Mesenteric fat pad (tissue), 1 donor: Measurements from ENCODE around the gene AVPI1. TPM values are rescaled to one million over a fixed set of nuclear protein-coding genes. Genes with fewer than 3 reads are reported as not detected.
"Not testable (repeated sequence)": the region's sequence is repeated elsewhere in the genome, so short reads cannot be mapped to it uniquely, and the experiment has no call there.

Experiments used
- DNase-seq: peaks from one replicate; pipeline ENCODE4 v3.0.0-alpha.2; 2020; ENCODE audit warnings: low spot score
- total RNA-seq: library from RNA; stranded (reverse); fragmentation: NEBNext Ultra II Directional; extraction: Animal tissue kit (Norgen Biotek cat#: 25700); gene quantifications from one replicate; pipeline ENCODE4 v1.2.1, GENCODE V29; 2021
- donor health status: DM: yes; HTN: yes; CAD: no.

The AVPI1 gene
- total RNA-seq, 1 donor from 2014 or later, result 30.5 TPM

DNA sequence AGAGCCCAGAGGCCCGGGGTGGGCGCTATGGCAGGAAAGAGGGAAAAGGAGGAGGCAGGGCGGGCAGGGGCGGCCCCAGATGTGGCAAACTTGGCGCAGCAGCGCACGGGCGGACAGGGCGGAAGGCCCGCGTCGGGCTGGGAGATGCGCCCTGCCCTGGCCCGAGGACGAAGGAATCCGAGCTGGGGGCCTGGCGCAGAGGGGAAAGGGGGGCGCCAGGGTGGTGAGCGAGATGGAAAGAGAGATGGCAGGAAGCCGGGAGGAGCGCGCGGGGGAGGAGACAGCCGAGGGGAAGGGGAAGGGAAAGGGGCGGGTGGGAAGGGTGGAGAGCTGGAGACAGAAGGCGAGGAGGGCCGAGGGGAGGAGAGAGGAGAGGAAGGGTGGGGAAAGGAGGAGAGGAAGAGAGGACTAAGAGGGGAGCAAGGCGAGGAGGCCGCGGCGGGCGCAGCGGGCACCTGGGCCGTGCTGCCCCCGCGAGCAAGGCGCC is 26.3 kb upstream of the AVPI1 start, which contains the start of gene MARVELD1:
TSS of gene MARVELD1 (plus strand) at position 392 of the 487 bp plus-strand sequence. CDS start 147 bp downstream, outside the sequence.
- no peak for DNase-seq

DNA sequence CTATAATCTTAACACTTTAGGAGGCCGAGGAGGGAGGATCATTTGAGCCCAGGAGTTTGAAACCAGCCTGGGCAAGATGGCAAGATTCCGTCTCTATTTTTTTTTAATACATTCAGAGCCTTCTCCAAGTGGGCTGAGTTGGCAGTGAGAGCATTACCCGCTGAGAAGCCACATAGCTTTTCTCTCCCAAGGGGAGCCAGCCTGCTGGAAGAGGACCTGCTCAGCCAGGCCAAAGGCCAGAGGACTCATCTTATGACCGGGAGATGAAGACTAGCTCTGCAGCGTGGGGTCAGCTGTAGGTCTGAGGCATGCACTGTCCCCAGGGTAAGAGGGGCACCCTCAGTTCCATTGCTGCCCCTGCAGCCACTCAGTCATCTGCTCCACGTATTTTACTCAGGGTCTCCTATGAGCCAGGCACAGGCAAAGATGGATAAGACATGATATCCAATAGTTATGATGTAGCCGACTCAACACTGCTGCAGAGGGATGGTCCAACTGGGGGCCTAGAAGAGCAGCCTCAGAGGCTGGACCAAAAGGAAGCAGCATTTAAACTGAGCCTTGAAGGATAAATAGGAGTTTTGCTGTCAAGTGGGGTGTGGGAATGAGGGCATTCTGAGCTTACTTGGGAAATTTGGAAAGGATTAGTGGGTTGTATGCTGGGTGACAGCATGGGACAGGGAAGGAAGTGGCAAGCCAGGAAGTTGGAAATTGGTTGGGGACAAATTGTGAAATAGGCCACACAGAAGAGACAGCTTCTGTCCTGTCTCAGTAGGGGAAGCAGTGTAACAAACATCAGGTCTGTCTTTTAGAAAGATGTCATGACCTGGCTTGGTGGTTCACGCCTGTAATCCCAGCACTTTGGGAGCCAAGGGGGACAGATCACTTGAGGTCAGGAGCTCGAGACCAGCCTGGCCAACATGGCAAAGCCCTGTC is 24.9 kb upstream of the AVPI1 start:
- no peak for DNase-seq

DNA sequence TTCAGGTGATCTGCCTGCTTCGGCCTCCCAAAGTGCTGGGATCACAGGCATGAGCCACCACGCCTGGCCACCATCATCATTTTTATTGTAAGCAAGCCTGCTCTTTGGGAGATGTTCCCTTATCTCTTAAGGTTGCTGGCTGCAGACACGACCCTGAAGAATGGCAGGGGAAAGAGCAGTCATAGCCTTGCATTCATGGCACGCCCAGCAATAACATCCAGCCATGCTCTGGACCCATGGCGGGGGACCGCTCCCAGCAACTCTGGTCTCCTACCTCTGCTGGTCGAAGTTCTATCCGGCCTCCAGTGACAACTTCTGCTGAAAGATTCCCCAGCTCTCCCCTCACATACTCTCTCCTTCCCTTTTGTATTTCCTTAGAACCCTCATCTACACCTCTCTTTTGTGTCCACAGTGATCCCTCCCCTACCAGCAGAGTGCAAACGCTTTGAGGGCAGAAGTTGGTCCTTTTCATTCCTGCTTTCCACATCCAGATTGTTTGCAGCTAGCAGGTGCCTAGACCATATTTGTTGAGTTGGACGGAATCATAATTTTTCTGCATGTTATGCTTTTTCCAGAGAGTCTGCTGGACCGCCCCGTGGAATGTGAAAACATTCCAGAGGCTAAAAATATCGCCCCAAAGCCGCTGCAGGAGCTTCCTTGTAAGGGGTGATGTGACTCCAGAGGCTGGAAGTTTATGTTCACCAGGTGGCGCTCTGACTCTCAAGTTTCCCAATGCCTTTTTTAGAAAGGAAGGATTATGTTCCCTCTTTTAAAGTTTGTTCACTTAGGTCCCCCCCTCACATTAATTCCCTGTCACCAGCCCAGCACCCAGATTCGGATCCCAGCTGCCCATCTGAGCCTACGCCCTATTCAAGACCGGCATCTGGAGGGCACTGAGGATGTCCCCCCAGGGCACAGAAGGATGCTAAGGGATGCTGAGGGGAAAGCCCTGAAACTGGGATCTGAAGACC is 22.2 kb upstream of the AVPI1 start:
- no peak for DNase-seq

DNA sequence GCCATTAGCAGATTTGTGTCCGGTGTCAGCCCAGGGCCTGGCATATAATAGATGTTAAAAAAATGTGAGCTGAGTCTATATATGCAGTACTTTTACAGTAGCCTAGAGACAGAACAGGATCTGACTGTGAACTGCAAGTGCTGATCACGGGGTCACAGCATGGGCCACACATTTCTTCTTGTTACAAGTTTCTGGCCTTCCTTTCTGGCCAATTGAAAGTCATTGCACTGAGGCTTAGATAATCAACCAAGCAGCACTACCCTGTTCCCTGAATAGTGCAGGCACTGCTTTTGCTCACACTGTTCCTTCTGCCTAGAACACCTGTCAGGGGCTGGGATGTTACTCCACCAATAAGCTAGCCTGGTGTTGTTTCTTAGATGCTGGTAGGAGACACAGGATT is 21.1 kb upstream of the AVPI1 start:
- no peak for DNase-seq

DNA sequence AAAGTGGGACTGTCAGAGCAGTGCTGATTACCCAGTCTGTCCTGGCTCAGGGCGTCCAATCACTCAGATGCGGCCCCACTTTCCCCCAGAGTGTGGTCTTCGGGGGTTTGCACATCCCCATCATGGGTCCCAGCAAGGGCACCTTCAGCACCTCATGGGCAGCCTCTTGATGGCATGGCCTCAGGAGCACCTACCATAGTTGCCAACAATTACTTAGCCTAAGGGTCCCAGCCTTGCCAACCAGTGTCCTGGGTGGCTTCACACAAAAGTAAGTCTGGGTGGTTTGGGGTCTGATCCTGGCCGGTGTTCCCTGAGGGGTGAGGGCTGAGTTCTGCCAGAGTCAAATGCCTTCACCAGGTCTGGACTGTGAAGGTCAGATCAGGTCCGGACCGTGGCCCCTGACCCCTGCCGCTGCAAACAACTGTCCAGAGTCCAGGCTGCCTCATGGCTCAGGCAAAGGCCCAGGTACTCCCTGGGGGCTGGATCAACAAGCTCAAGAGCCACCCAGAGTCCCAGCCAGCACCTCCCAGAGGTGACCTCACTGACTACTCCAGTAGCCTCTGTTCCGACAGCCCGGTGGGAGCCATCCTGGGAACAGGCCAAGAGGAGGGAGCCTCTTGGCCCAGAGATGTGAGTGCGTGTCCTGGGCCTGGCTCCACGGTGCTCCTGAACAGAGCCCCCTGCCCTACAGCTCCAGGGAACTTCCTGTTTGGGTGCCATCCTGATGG is 20.3 kb upstream of the AVPI1 start:
- DNase-seq, result no peak

DNA sequence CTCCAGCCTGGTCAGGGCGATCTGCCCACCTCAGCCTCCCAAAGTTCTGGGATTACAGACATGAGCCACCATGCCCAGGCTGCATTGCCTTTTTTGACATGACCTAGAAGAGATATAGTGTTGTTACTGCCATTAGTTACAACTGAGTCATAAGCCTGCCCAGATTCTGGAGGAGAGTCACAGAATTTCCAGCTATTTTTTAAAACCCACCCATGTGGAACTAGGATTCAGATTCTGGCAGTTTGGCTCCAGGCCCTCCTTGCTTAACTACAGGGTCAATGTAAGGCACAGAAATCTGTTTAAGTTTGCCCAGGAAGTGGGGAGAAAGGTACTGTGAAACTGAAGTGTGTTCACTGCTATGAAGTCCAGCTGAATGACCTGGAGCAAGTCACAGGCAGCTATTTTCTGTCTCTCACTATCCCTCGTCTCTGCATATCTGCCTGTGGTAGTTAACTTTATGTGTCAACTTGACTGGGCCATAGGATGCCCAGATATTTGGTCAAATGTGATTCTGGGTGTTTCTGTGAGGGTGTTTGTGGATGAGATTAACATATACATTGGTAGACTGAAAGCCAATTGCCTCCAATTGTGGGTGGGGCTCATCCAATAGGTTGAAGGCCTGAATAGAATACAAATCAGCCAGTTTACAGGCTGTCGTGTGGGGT is 18.1 kb upstream of the AVPI1 start:
- DNase-seq, result no peak

DNA sequence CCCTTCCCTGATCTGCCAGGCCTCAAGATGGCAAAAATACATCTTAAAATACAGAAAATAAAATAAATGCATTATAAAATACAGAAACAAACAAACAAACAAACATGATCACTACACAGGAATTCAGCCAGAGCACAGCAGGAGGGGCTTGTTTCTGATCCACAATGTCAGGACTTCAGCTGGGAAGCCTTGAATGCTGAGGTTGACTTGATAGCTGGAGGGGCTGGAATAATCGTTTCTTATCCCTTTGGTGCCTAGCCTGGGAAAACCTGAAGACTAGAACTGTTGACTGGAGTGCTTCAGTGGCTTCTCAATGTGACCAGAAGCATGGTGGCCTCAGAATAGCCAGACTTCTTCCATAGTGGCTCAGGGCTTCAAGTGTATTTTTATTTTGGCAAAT is 17.3 kb upstream of the AVPI1 start:
- no peak for DNase-seq

DNA sequence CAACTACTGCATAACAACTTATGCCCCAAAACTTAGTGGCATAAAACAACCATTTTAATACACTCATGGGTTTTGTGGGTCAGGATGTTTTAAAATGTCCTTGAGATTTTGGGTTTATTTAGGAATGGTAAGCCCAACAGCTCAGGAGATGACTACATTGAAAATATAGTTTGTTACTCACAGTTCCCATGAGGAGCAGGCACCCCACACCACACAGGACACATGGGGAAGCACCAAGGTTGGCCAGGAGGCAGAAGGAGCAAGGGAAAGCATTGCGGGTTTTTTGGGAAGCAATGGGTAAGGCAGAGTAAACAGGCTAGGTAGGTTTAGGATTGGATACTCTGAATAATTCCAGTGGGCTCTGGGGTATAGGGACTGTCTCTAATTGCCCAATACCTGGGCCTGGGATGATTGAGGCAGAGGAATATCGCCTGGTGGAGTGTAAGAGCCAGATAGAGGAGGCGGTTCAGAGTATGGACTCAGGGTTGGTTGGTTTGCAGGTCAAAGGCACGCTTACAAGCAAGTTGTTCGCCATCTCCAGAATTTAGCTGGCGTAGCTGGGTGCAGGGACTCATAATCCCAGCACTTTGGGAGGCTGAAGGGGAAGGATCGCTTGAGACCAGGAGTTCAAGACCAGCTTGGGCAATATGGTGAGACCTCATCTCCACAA is 16.5 kb upstream of the AVPI1 start:
- no peak for DNase-seq

DNA sequence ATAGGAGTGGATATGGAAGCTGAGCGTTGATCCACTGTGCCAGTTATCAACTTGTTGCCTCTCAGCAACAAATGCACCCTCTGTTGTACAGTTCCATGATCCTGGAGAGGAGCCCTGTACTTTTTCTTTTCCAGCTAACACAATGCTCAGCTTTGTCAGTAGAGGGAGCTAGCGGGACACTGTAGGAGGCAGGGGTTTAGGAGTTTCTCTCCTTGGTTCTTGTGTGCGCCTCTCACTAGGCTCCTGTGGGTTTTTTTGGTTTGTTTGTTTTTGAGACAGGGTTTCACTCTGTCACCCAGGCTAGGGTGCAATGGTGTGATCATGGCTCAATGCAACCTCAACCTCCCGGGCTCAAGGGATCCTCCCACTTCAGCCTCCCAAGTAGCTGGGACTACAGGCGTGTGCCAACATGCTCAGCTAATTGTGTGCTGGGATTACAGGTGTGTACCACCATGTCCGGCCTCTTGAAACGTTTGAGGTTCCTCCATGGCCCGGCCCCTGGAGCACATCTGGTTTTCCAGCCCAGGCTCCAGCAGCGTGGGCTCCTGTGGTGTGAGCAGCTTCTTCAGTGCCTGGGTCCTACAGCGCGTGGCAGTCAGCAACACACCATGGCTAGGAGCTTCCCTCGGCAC is 14.5 kb upstream of the AVPI1 start:
- DNase-seq, result no peak

DNA sequence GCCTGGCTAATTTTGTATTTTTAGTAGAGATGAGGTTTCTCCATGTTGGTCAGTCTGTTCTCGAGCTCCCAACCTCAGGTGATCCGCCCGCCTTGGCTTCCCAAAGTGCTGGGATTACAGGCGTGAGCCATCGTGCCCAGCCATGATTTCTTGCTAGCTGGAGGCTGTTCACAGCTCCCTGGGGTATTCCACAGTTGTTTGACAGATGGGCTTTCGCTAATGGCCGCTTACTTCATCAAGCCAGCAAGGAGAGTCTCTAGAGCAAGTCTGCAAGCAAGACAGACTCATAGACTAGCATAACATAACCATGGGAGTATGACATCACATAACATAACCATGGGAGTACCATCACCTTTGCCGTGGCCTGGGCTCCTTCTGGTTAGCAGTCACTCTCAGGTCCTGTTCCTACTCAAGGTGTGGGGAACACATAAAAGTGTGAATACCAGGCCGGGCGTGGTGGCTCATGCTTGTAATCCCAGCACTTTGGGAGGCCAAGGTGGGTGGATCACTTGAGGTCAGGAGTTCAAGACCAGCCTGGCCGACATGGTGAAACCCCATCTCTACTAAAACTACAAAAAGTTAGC is 11.1 kb upstream of the AVPI1 start:
- DNase-seq, result not testable (repeated sequence)

DNA sequence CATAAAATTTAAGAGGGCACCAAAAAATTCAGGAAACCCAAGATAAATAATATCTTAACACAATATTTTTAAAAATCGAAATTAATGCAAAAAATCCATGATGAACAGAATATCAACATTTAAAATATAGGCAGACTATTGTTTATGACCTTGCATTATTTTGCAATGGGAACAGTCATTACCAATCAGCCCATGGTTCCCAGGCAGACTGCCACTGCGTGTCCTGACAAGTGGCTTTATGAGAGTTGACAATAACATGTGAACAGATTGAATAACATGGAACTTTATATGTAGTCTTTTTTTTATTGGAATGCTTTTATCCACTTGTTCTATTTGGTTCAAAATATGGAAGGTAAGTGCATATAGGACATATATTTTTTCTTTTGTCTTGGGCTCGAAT is 3.1 kb upstream of the AVPI1 start:
- no peak for DNase-seq

DNA sequence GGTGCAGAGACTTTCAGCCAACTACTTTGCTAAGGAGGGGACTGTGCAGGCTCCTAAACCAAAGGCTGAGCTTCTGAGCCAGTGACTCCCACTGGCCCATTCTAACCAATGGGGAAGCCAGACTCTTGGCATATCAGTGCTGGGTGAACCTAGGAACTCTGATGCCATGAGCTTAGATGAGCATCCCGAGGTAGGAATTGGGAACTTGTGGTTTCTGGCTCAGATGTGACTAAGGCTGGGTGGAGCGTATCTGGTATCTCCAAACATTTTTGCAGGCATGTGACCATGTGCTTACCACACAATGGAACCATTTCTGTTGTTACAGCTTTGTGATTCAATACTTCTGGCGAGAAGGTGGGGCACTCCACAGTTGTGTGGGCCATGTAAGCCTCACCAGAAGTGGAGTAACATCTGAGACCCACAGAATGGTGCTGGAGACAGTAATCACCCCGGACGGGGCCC is 2.5 kb upstream of the AVPI1 start:
- DNase-seq, result no peak

DNA sequence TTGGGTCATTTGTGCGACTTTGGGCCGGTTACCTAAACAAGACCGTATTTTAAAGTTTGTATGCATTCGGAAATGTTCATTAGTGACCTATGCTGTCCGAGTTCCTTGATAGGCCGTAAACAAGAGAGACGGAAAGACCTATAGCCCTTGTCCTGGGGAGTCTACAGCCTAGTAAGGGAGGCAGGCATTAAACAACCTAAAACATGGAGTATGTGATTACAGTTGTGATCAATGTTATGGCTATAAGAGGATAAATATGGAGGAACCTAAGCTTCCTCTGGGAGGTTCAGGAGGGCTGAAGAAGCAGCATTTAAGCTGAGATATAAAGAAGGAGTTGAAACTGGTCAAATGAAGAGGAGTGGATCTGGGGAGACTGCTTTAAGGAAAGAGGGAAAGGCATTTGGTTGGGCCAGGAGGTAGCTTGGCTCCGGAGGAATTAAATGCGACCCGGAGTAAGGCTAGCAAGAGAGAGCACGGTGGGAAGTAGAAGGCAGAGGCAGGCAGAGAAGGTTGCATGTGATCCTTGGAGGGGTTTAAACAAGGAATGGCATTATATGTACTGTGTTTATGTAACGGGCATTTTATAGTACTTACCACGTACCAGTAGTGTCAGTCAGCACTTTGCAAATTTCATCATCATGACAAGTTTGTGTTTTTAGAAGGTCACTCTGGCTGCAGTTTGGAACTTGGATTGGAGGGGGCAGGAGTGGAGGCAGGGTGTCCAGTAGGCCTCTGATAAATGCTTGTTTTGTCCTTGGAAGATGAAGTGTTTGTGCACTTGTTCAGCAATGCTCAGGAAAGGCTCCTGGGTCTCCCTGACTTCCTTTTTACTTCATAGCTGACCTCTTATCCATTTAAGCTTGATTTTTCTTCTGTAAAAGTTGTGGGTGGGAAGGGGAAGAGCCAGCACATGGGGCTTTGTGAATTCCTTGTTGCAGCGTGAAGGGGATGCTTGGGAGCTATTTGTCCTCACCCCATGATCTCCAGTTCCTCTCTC is 1.0 kb upstream of the AVPI1 start:
- no peak for DNase-seq

DNA sequence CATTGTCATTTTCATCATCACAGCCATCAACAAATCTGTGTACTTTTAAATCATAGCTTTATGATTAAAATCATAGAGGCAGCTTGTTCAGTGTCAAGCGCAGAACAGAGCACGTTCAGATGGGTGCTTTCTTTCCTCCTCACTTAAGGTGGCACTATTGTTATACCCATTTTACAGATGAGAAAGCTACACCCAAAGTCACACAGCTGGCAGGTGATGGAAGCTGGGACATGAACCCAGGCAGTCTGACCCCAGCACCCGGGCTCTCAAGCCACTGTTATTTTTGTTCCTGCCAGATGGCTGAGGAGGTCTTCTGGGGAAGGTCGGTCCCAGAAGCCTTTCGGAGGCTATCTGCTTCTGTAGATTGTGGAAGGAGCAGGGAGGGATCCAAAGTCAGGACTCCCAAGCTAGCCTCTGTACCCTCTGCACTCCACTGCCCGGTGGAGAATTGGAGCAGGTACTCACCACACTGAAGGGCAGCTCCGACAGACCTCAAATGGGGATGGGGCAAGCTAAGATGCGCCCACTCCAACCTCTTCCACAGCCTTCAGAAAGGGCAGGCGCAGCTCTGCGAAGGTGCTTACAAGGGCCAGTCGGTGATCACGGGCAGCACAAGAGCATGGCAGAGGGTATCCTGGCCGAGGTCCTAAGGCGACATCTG is 610 bp downstream of the AVPI1 start:
- DNase-seq, result no peak

DNA sequence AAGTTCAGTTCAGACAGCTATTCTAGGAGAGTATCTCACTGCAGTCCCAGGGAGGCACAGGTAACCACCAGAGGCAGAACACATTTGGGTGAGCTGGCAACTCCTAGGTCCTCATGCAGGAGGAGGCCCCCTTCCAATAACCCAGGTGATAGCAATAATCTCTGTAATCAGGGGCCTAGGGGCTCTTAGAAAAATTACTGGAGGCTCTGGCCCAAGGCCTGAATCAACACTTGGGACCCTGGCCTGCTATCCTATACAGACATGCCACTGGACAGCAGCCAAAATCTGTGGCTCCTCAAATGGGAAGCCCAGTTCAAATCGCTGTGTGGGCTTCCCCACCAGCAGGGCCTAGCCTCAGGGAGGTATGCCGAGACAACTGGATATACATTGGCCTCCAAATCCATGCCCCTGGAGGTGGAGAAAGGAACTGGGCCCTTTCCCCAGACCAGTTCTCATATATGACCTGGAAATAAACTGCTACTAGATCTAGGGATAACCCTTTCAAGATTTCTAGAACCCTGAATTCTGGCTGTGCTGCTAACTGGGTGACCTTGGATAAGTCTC is 1.6 kb downstream of the AVPI1 start:
- no peak for DNase-seq

DNA sequence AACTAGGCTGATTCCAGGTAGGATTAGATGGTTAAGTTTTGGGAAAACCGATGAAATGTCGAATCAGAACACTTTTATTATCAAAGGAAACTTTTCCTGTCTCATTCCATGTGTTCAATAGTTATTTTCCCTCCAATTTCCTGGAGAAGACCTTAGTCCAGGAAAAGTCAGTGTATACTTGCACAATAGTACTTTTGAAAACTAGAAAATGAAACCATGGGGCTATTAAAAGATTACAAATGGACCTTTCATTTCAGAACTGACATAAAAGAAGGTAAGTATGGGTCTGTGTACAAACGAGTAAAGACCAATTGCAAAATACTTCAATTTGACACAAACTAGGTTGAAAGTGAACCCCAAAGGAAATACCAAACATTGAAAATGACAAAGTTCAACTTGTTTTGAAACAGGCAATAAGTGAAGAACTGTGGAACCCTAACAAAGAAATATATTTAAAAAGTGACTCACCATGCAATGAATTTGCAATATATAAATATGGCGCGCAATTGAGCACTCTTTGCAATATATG is 2.1 kb downstream of the AVPI1 start:
- no peak for DNase-seq

DNA sequence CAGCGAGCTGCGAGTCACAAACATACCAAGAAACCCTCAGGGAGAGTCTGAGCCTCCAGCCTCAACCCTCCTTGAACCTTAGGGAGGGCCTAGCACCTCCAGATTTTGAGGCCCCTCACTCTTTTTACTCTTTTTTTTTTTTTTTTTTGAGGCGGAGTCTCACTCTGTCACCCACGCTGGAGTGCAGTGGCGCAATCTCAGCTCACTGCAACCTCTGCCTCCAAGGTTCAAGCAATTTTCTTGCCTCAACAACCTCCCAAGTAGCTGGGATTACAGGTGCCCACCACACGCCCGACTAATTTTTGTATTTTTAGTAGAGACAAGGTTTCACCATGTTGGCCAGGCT is 2.7 kb downstream of the AVPI1 start:
- DNase-seq, result not testable (repeated sequence)
